IMR-90 (cell line): ENCODE measurements around the gene DARS1. TPM values are rescaled to one million over a fixed set of nuclear protein-coding genes. Genes with fewer than 3 reads are reported as not detected.

Experiments used
- ATAC-seq: fragments of 200-7000 bp; cut with Tn5 transposase; 2 replicates; pipeline ENCODE4 v1.9.1; 2020; ENCODE audit warnings: low read depth, mild to moderate bottlenecking, moderate library complexity
- BruUV-seq: library from RNA; stranded (reverse); fragments of 400-500 nt; replicated peaks from 2 replicates; lab custom pipeline; 2021; lab: Mats Ljungman, UMichigan
- CTCF ChIA-PET: fragments of 300-600 bp; formaldehyde crosslinking; extraction: SDS; loops from one replicate; lab custom pipeline; 2021; ENCODE audit warnings: antibody characterized with exemption; lab: Yijun Ruan, JAX
- POLR2A ChIA-PET: fragments of 300-600 bp; sonication (Branson Sonifier 250); formaldehyde crosslinking; loops from one replicate; lab custom pipeline; 2022; ENCODE audit warnings: antibody characterized with exemption; ENCODE audit not compliant: unreplicated experiment; lab: Charles Lee
- DNase-seq: peaks from one replicate; pipeline ENCODE4 v3.0.0; 2013
- H2AFZ ChIP-seq: replicated peaks from 2 replicates; pipeline ENCODE3; 2013; ENCODE audit warnings: low read length, mild to moderate bottlenecking; ENCODE audit not compliant: poor library complexity
- H2AK5ac ChIP-seq: 2 replicates; pipeline ENCODE4 v1.6.1; 2013; ENCODE audit warnings: low read depth, low read length, inconsistent platforms
- H2AK9ac ChIP-seq: replicated peaks from 2 replicates; pipeline ENCODE3; 2013; ENCODE audit warnings: mild to moderate bottlenecking, low read depth, low read length, moderate library complexity; ENCODE audit not compliant: poor library complexity
- H2BK120ac ChIP-seq: 2 replicates; pipeline ENCODE4 v1.6.1; 2013; ENCODE audit warnings: low read depth, low read length, inconsistent platforms
- H2BK15ac ChIP-seq: 3 replicates; pipeline ENCODE4 v1.6.1; 2013; ENCODE audit warnings: low read depth, low read length, inconsistent platforms
- H2BK20ac ChIP-seq: 2 replicates; pipeline ENCODE4 v1.6.1; 2013; ENCODE audit warnings: low read depth, mild to moderate bottlenecking, inconsistent platforms, low read length, moderate library complexity
- H2BK5ac ChIP-seq: 2 replicates; pipeline ENCODE4 v1.6.1; 2013; ENCODE audit warnings: mild to moderate bottlenecking, low read depth, low read length, inconsistent platforms; ENCODE audit not compliant: poor library complexity, severe bottlenecking
- H3K14ac ChIP-seq: replicated peaks from 2 replicates; pipeline ENCODE4 v1.6.1; 2013; ENCODE audit warnings: low read depth, low read length, inconsistent platforms
- H3K18ac ChIP-seq: 2 replicates; pipeline ENCODE4 v1.6.1; 2013; ENCODE audit warnings: low read depth, low read length, control low read depth
- H3K23ac ChIP-seq: 2 replicates; pipeline ENCODE4 v1.6.1; 2013; ENCODE audit warnings: low read depth, low read length, inconsistent platforms
- H3K27ac ChIP-seq: 2 replicates; pipeline ENCODE4 v1.5.1; 2013; ENCODE audit warnings: mild to moderate bottlenecking, control low read depth, low read length; ENCODE audit not compliant: insufficient read depth
- H3K27me3 ChIP-seq: 2 replicates; pipeline ENCODE4 v1.6.1; 2013; ENCODE audit warnings: low read length; ENCODE audit not compliant: control insufficient read depth, insufficient read depth
- H3K36me3 ChIP-seq: 2 replicates; pipeline ENCODE4 v1.6.1; 2013; ENCODE audit warnings: low read length, mixed read lengths; ENCODE audit not compliant: control insufficient read depth, insufficient read depth
- H3K4ac ChIP-seq: 2 replicates; pipeline ENCODE4 v1.6.1; 2013; ENCODE audit warnings: low read depth, low read length, inconsistent platforms
- H3K4me1 ChIP-seq: 2 replicates; pipeline ENCODE4 v1.6.1; 2013; ENCODE audit warnings: low read length, mixed read lengths; ENCODE audit not compliant: control insufficient read depth, insufficient read depth
- H3K4me2 ChIP-seq: 2 replicates; pipeline ENCODE4 v1.6.1; 2013; ENCODE audit warnings: low read depth, mild to moderate bottlenecking, control low read depth, low read length, moderate library complexity
- H3K4me3 ChIP-seq: 2 replicates; pipeline ENCODE4 v1.5.1; 2013; ENCODE audit warnings: low read depth, mild to moderate bottlenecking, control low read depth, low read length, moderate library complexity; ENCODE audit not compliant: insufficient read depth
- H3K56ac ChIP-seq: 2 replicates; pipeline ENCODE4 v1.6.1; 2013; ENCODE audit warnings: low read length, inconsistent platforms; ENCODE audit not compliant: insufficient read depth; ENCODE audit errors: extremely low read depth
- H3K79me1 ChIP-seq, 2 experiments: 2 replicates each; pipeline ENCODE4 v1.6.1; 2013; ENCODE audit warnings: low read length in 2 of 2, inconsistent platforms in 1 of 2, low read depth in 1 of 2
- H3K9ac ChIP-seq: 2 replicates; pipeline ENCODE4 v1.6.1; 2013; ENCODE audit warnings: low read depth, low read length, control low read depth
- H3K9me1 ChIP-seq: 2 replicates; pipeline ENCODE4 v1.6.1; 2013; ENCODE audit warnings: low read length, inconsistent platforms; ENCODE audit not compliant: insufficient read depth
- H3K9me3 ChIP-seq: 2 replicates; pipeline ENCODE4 v1.6.1; 2013; ENCODE audit warnings: low read length; ENCODE audit not compliant: control insufficient read depth, insufficient read depth
- H4K20me1 ChIP-seq: 2 replicates; pipeline ENCODE4 v1.6.1; 2013; ENCODE audit warnings: low read length, inconsistent platforms; ENCODE audit not compliant: insufficient read depth
- H4K5ac ChIP-seq: 2 replicates; pipeline ENCODE4 v1.6.1; 2013; ENCODE audit warnings: mild to moderate bottlenecking, low read depth, low read length, control low read depth
- H4K8ac ChIP-seq, 2 experiments: 2 replicates each; pipeline ENCODE4 v1.6.1; 2013; ENCODE audit warnings: low read depth in 2 of 2, low read length in 2 of 2, control low read depth in 1 of 2, inconsistent platforms in 1 of 2
- H4K91ac ChIP-seq: 2 replicates; pipeline ENCODE4 v1.6.1; 2013; ENCODE audit warnings: low read depth, low read length, inconsistent platforms; ENCODE audit not compliant: insufficient read depth
- BHLHE40 ChIP-seq: fragments of 150-350 bp; IDR thresholded peaks from 2 replicates; pipeline ENCODE4 v1.6.1; 2016; ENCODE audit warnings: mild to moderate bottlenecking, low read depth, low read length
- CEBPB ChIP-seq: IDR thresholded peaks from 2 replicates; pipeline ENCODE4 v1.6.1; 2012; ENCODE audit warnings: low read depth, low read length, improper control_type of control experiment
- ELK1 ChIP-seq: fragments of 150-350 bp; IDR thresholded peaks from 2 replicates; pipeline ENCODE4 v1.6.1; 2016; ENCODE audit warnings: low read depth, mild to moderate bottlenecking, low read length, moderate library complexity, borderline replicate concordance
- FOS ChIP-seq: fragments of 150-350 bp; IDR thresholded peaks from 2 replicates; pipeline ENCODE4 v1.6.1; 2016; ENCODE audit warnings: low read depth, low read length
- MAFK ChIP-seq: IDR thresholded peaks from 2 replicates; pipeline ENCODE4 v1.6.1; 2012; ENCODE audit warnings: low read depth, low read length, improper control_type of control experiment
- MAZ ChIP-seq: IDR thresholded peaks from 2 replicates; pipeline ENCODE4 v1.6.1; 2012; ENCODE audit warnings: low read depth, mild to moderate bottlenecking, low read length, improper control_type of control experiment, moderate library complexity, borderline replicate concordance
- MXI1 ChIP-seq: IDR thresholded peaks from 2 replicates; pipeline ENCODE4 v1.6.1; 2012; ENCODE audit warnings: low read depth, mild to moderate bottlenecking, low read length, moderate library complexity, borderline replicate concordance
- NFE2L2 ChIP-seq: fragments of 150-350 bp; IDR thresholded peaks from 2 replicates; pipeline ENCODE4 v1.6.1; 2016; ENCODE audit warnings: low read depth, mild to moderate bottlenecking, low read length
- POLR2A ChIP-seq: IDR thresholded peaks from 2 replicates; pipeline ENCODE4 v1.6.1; 2012; ENCODE audit warnings: mild to moderate bottlenecking, low read depth, low read length
- RCOR1 ChIP-seq: IDR thresholded peaks from 2 replicates; pipeline ENCODE4 v1.6.1; 2012; ENCODE audit warnings: mild to moderate bottlenecking, low read length, improper control_type of control experiment; ENCODE audit not compliant: insufficient replicate concordance
- RFX5 ChIP-seq: IDR thresholded peaks from 2 replicates; pipeline ENCODE4 v1.8.0; 2012; ENCODE audit warnings: low read depth, mild to moderate bottlenecking, low read length, moderate library complexity
- USF2 ChIP-seq: fragments of 150-350 bp; IDR thresholded peaks from 2 replicates; pipeline ENCODE4 v1.6.1; 2017; ENCODE audit warnings: mild to moderate bottlenecking, antibody characterized with exemption, low read length, low read depth
- WGBS, 2 experiments: methylation state at CpG; one replicate each; pipeline versions ENCODE4 v1.1.5 to v1.1.7; 2013; ENCODE audit warnings: missing lambda C conversion rate in 2 of 2; ENCODE audit not compliant: insufficient read length in 1 of 2; ENCODE audit errors: extremely low coverage in 2 of 2; 5-methylcytosine and 5-hydroxymethylcytosine counted together
- dilution Hi-C: fragments of 300-500 bp; cut with HindIII; formaldehyde crosslinking; loops from one replicate; pipeline ENCODE4 v1.14.3; 2018; ENCODE audit warnings: low sequenced_read_pairs; ENCODE audit not compliant: unreplicated experiment
- in situ Hi-C: fragments of 300-500 bp; cut with MboI; formaldehyde crosslinking; loops from 3 replicates; pipeline ENCODE4 v1.14.3; 2019; ENCODE audit warnings: low sequenced_read_pairs, inconsistent platforms, mixed read lengths
- intact Hi-C: fragments of 100-400 bp; cut with micrococcal nuclease; formaldehyde crosslinking; loops from 2 replicates; pipeline ENCODE4 v1.10.0; 2022
- polyA plus RNA-seq, 3 experiments: library from polyadenylated mRNA; depleted of rRNA; stranded (reverse); fragments of >200 nt; gene quantifications; 2 replicates each; pipeline ENCODE4 v1.2.3, GENCODE V29; 2012; ENCODE audit warnings: low replicate concordance in 1 of 3
- total RNA-seq: library from RNA; depleted of rRNA; stranded (reverse); fragments of >200 nt; gene quantifications from 2 replicates; pipeline ENCODE4 v1.2.3, GENCODE V29; 2012

The DARS1 gene
- total and polyA plus RNA-seq, 2 of the 4 experiments (the other 2 are of a cell fraction), result 56.5 to 66.5 TPM

- CTCF ChIA-PET, result interaction anchor here (1.0 kb wide), 1 partner anchor 85 kb away, joined by 3 read pairs; no protein-coding TSS in a partner anchor
- no TSS peak for BruUV-seq
- POLR2A ChIA-PET, result no interaction called here
Measured at GRCh38 chr2:135996304-135996703, 10.9 kb upstream of the DARS1 start.

More at GRCh38 chr2:135996304-135996703, 10.9 kb upstream of the DARS1 start:
- no peak overlapping the region for H4K5ac ChIP-seq
- DNase-seq, result no peak
- H2BK20ac ChIP-seq, result no peak overlapping the region
- H4K20me1 ChIP-seq, result no peaks in the 10 kb centered on the region
- no peak overlapping the region for H3K9ac ChIP-seq
- no peak overlapping the region for H2AFZ ChIP-seq
- H2BK15ac ChIP-seq, result no peak overlapping the region
- dilution Hi-C loops, result no loop called here
- H3K56ac ChIP-seq, result no peak overlapping the region
- H3K4me2 ChIP-seq, result no peak overlapping the region
- in situ Hi-C loops, result no loop called here
- no peak overlapping the region for H4K91ac ChIP-seq
- no peak overlapping the region for H3K27ac ChIP-seq
- H3K36me3 ChIP-seq, result no peaks in the 10 kb centered on the region
- H3K79me1 ChIP-seq, result no peaks in the 10 kb centered on the region
- no peak overlapping the region for H2BK5ac ChIP-seq
- H3K4me3 ChIP-seq, result no peak overlapping the region
- H4K8ac ChIP-seq, result no peak overlapping the region
- H3K9me3 ChIP-seq, result no peaks in the 10 kb centered on the region
- no peaks in the 10 kb centered on the region for H3K9me1 ChIP-seq
- ATAC-seq, result no peak
- H3K4me1 ChIP-seq, result no peaks in the 10 kb centered on the region
- intact Hi-C loops, result no loop called here
- H3K18ac ChIP-seq, result no peak overlapping the region
- no peaks in the 10 kb centered on the region for H3K27me3 ChIP-seq
- H3K23ac ChIP-seq, result no peak overlapping the region
- H3K14ac ChIP-seq, result no peak overlapping the region
- H2AK9ac ChIP-seq, result no peak overlapping the region
- no peak overlapping the region for H2AK5ac ChIP-seq
- H2BK120ac ChIP-seq, result no peak overlapping the region
- H3K4ac ChIP-seq, result no peak overlapping the region
- WGBS, 2 experiments, result no CpG with 5 or more reads among the region's 2 CpGs
- TF ChIP-seq CEBPB, result no peak
- no peak for TF ChIP-seq RCOR1
- no peak for TF ChIP-seq MXI1
- TF ChIP-seq NFE2L2, result no peak
- TF ChIP-seq MAFK, result no peak
- no peak for TF ChIP-seq POLR2A
- TF ChIP-seq RFX5, result no peak
- TF ChIP-seq FOS, result no peak
- TF ChIP-seq MAZ, result no peak
- no peak for TF ChIP-seq BHLHE40
- TF ChIP-seq ELK1, result no peak
- no peak for TF ChIP-seq USF2
